Right lobe of liver (tissue), 4 donors: Measurements from ENCODE around the gene RESF1.

Experiments
- CTCF ChIP-seq, 4 donors: fragments of 200-600 bp in 3 of 4; fragments of 450-650 bp in 1 of 4; IDR thresholded peaks; one replicate each; pipeline versions ENCODE4 v1.5.1 to v1.8.0; 2016 to 2022; ENCODE audit warnings: antibody characterized with exemption in 4 of 4, mild to moderate bottlenecking in 2 of 4
- POLR2A ChIP-seq: fragments of 450-650 bp; IDR thresholded peaks from one replicate; pipeline ENCODE4 v1.6.1; 2017; ENCODE audit warnings: antibody characterized with exemption, mild to moderate bottlenecking
- donor health status: DM: no; HTN: no; CAD: no.
- donor health status: DM: no; HTN: no; CAD: no.
- donor health status: DM: no; HTN: yes; CAD: no.

GRCh38 chr12:31965090-31965489 is 5.9 kb downstream of the RESF1 start:
- TF ChIP-seq POLR2A: no peak
- no peak for TF ChIP-seq CTCF (IDR thresholded peaks at IDR 0.05)
